COLO668 (cell line): ENCODE measurements around the gene CENPP.

Experiments
- DNase-seq: peaks from one replicate; lab custom pipeline; 2025; ENCODE audit not compliant: unreplicated experiment; lab: John Stamatoyannopoulos, UW

CENPP gene

GRCh38 chr9:92422611-92423338 lies 97.0 kb downstream of the CENPP start:
- no peak for DNase-seq

GRCh38 chr9:92423612-92424011 lies 97.9 kb downstream of the CENPP start:
- no peak for DNase-seq

- no peak for DNase-seq
Observed at GRCh38 chr9:92424340-92424739, 98.6 kb downstream of the CENPP start, which contains the start of gene OMD. TSS of gene OMD (minus strand) at chr9:92424471. CDS start at chr9:92417558, 6,913 bp downstream.

- DNase-seq, result no peak
Observed at GRCh38 chr9:92425474-92425873, 99.7 kb downstream of the CENPP start.

GRCh38 chr9:92426501-92427145 lies 100.9 kb downstream of the CENPP start:
- peak; percentile 67 for DNase-seq

GRCh38 chr9:92429836-92430235 lies 104.1 kb downstream of the CENPP start:
- no peak for DNase-seq

- DNase-seq, result no peak
Observed at GRCh38 chr9:92432350-92432749, 106.6 kb downstream of the CENPP start.

GRCh38 chr9:92432972-92433548 lies 107.3 kb downstream of the CENPP start:
- no peak for DNase-seq

- DNase-seq, result no peak
Observed at GRCh38 chr9:92435263-92435662, 109.5 kb downstream of the CENPP start.

- DNase-seq, result no peak
Observed at GRCh38 chr9:92438900-92439526, 113.3 kb downstream of the CENPP start.

- no peak for DNase-seq
Observed at GRCh38 chr9:92439921-92440750, 114.4 kb downstream of the CENPP start.

GRCh38 chr9:92440751-92441046 lies 114.9 kb downstream of the CENPP start:
- no peak for DNase-seq

- no peak for DNase-seq
Observed at GRCh38 chr9:92444841-92445240, 119.1 kb downstream of the CENPP start.

- no peak for DNase-seq
Observed at GRCh38 chr9:92446536-92446935, 120.8 kb downstream of the CENPP start.

GRCh38 chr9:92455217-92455616 lies 129.5 kb downstream of the CENPP start:
- no peak for DNase-seq

GRCh38 chr9:92457576-92457975 lies 131.8 kb downstream of the CENPP start:
- no peak for DNase-seq

- DNase-seq, result no peak
Observed at GRCh38 chr9:92463387-92463786, 137.6 kb downstream of the CENPP start.

- no peak for DNase-seq
Observed at GRCh38 chr9:92463984-92464383, 138.2 kb downstream of the CENPP start.

- DNase-seq, result no peak
Observed at GRCh38 chr9:92467041-92467440, 141.3 kb downstream of the CENPP start.

GRCh38 chr9:92467511-92467910 lies 141.8 kb downstream of the CENPP start:
- no peak for DNase-seq

- DNase-seq, result no peak
Observed at GRCh38 chr9:92468206-92468605, 142.5 kb downstream of the CENPP start.
